Raji (cell line): ENCODE data around the gene GPS1.

Source experiments
- POLR2A ChIP-seq: IDR thresholded peaks from 2 replicates; pipeline ENCODE4 v1.6.1; 2011; ENCODE audit warnings: low read depth, low read length, control low read depth; ENCODE audit not compliant: insufficient read depth

GPS1 gene

GRCh38 chr17:82055023-82055964 is 3.6 kb downstream of the GPS1 start:
- no peak for TF ChIP-seq POLR2A

- TF ChIP-seq POLR2A = no peak
Measured at GRCh38 chr17:82055965-82056728, 4.4 kb downstream of the GPS1 start.

DNA sequence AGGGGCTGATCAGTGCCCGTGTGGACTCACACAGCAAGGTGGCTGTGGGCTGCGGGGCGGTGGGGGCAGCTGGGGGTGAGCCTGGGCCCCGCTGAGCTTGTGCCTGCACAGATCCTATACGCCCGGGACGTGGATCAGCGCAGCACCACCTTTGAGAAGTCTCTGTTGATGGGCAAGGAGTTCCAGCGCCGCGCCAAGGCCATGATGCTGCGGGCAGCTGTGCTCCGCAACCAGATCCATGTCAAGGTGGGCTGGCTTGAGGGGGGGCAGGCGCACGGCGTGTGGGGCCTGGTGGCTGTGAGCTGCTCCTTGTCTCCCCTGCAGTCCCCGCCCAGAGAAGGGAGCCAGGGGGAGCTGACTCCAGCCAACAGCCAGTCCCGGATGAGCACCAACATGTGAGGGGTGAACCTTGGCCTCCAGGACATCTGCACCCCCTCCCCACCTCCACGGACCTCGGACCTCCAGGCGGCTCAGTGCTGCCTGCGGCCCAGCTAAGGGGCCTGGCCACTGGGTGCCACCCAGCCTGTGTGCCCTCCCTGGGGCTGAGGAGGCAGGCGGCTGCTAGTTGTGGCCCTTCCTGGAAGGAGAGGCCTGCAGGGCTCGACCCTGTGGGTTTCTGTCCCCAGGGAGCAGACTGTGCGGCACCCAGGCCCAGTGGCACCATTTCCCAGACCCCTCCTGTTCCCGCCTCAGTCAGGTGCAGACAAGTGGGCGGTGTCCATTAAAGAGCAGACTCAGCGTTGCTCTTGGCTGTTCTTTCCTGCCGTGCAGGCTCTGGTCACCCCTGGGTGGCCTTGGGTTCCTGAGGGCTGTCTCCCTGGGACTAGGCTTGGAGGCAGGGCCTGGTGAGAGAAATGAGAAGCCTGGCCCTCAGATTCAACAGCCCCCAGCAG is 5.3 kb downstream of the GPS1 start:
- TF ChIP-seq POLR2A = no peak

GRCh38 chr17:82058230-82058854 is 6.6 kb downstream of the GPS1 start:
- TF ChIP-seq POLR2A = peak; percentile 9; the same call in 1 of the 2 replicates

DNA sequence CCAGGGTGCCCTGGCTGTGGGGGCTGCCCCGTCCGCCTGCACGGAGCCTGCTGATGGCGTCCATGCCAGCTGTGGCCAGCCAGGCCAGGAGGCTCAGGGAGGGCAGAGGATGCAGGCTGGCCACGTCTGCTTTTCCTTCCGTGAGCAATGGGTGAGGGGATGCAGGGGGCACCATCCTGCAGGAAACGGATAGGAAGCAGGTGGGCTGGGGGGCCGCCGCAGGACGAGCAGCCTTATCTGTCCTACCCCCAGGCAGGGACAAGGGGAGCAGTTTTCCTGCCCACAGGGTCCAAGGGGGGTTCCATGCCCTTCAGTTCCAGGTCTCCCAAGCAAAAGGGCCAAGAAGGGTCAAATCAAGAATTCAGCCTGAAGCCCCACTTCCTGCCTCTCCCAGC is 7.2 kb downstream of the GPS1 start:
- peak; percentile 1; the same call in 1 of the 2 replicates for TF ChIP-seq POLR2A

GRCh38 chr17:82059272-82060000 is 7.7 kb downstream of the GPS1 start:
- TF ChIP-seq POLR2A = no peak

DNA sequence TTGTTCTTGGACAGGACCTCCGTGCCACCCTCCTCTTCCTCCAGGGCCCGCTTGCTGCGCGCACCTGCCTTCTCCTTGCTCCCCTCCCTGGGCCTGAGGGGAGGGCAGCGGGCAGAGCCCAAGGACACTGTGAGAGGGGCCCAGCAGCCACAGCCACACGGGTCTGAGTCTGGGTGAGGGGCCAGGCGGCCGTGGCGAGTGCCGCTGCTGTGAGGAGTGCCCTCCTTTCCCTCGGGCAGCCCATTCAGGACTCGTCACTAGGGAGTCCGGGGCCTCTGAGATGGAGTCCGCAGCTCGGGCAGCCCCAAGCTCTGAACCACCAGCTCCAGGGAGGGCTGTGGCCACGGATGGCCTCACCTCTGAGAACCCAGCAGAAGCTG is 8.3 kb downstream of the GPS1 start:
- TF ChIP-seq POLR2A = 0 out of 2 replicates have a peak, but pooled peaks have one; percentile 20

DNA sequence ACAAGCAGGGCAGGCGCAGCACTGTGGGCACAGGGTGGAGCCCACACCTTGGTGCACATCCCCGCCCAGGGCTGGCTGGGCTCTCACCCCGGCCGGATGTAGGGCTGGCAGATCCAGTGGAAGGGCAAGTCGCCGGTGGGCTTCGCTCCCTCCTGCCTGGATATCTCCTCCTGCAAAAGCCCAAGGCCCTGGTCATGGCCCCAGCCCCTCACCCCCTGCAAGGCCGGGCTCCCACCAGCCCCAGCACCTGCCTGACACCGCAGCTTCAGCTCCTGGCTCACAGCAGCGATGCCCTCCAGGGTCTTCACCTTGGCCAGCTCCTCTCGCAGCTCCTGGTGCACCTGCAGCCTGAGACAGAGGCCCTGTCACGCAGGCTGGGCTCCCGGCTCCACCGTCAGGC is 8.9 kb downstream of the GPS1 start:
- TF ChIP-seq POLR2A = no peak

- 0 out of 2 replicates have a peak, but pooled peaks have one; percentile 4 for TF ChIP-seq POLR2A
Measured at GRCh38 chr17:82061047-82061925, 9.6 kb downstream of the GPS1 start.

GRCh38 chr17:82062076-82062983 is 10.6 kb downstream of the GPS1 start:
- TF ChIP-seq POLR2A = no peak

- TF ChIP-seq POLR2A = no peak
Measured at GRCh38 chr17:82062984-82063368, 11.3 kb downstream of the GPS1 start.
